Right renal cortex interstitium (tissue), 3 donors: ENCODE results near the gene SPATA24. TPM values are rescaled to one million over a fixed set of nuclear protein-coding genes. Genes with fewer than 3 reads are reported as not detected.
"Not testable (repeated sequence)": the region's sequence is repeated elsewhere in the genome, so short reads cannot be mapped to it uniquely, and the experiment has no call there.

ENCODE experiments used
- DNase-seq, 3 donors: peaks; one replicate each; pipeline ENCODE4 v3.0.0-alpha.2; 2013; ENCODE audit warnings: low read depth in 3 of 3, low spot score in 2 of 3
- polyA plus RNA-seq, 3 donors: library from polyadenylated mRNA; unstranded; fragments of 120-200 nt; gene quantifications; one replicate each; pipeline ENCODE4 v1.2.1, GENCODE V29; 2013; ENCODE audit not compliant: insufficient read length in 3 of 3

Gene SPATA24
- polyA plus RNA-seq, 3 donors, result 11.6 to 13.3 (median 12.7) TPM

DNA sequence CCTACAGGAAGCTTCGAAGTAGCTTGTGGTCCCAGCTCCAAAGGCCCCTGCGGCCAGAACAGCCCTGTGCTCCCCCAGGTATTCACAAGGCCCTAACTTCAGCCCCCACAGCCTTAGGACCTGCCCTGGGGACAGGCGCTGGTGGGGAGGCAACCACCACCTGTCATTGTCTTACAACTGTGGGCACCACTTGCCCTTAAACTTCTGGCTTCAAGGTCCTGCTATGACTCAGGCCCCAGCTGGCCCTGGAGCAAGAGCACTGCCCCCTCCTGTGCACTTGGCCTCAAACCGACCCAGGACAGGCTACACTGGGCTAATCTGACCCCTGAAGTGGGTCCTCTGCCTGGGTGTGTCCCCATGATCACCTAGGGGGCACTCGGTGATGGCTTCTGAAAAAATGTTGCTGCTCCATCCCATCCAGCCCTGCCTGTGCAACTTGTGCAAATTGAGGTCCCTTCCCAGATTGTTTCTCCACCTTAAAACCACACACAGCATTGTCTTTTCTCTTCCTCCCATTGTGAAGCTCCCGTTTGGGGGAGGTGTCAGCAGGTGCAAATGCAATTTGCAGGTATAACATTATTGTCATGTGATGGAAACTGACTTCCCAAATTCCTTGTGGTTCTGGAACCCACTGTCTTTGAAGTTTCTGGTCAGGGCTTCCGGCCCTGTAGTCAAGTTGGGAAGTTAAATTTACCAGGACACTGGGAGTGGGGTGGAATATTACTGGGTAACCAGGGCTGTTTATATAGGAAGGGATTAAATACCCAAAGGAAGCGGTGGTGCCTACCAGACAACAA lies 7.8 kb downstream of the SPATA24 start:
- DNase-seq, result no peak

DNA sequence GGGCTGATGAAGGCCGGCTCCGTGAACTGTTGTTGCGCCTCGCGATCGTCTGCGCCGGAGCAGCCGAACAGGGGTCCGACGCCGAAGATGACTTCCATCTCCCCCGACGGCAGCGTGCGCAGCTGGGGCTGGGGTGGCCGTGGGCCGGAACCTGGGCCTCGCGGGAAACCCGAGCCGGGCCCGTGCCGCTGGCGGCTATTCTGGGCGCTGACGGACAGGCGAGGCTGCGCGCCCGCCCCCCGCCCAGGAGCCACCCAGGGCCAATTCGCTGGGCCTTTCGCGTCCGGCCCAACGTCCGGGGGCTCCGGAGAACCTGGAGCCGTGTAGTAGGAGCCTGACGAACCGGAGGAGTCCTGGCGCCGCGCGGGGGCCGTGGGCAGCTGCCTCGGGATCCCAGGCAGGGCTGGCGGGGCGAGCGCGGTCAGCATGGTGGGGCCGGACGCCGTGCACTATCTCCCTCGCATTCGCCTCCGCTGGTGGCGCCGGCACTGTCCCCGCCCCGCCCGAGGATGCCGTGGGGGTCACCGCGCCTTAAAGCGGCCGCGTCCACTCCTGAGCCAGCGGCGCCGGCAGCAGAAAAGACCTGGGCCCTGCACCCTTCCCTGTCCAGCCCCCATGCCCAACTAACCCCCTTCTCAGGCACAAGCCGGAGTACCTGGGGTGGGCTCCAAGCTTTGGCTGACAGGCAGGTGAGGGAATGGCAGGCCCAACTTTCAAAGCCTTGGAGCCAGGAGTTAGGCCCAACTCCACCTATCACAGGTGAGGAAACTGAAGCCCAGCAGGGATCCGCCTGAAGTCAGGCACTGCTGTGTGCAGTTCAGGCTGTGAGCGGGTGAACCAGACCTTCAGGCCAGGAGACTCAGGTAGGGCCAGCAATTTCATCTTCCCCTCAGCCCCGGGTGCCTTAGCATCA lies 9.0 kb downstream of the SPATA24 start, which contains the start of gene PROB1:
Gene PROB1, minus strand, starts transcription at position 451 of the 913 bp plus-strand sequence. Its CDS starts 23 bp downstream, at position 428.
- no peak for DNase-seq

DNA sequence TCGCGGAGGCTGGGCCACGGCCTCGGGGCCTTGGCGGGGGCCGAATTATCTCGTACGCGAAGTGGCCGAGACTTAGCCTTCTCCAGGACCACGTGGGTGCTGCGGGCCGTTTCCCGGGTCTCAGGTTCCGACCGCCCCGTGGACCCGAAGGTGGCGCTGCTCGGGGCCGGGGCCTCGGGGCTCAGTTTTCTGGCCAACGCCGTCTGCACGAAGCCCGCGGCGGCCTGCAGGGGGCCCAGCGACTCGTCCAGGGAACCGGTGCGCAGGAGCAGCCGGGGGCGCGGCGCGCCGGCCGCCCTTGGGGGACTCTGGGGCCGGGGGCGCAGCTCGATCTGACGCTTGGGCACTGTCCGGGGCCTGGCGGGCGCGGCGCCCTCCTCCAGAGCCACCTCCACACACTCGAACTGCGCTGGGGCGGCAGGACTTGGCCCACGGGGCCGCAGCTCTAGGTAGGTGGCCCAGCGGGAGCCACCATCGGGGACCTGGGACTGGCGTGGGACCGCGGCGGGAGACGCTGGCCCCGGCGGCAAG lies 9.7 kb downstream of the SPATA24 start:
- no peak for DNase-seq

DNA sequence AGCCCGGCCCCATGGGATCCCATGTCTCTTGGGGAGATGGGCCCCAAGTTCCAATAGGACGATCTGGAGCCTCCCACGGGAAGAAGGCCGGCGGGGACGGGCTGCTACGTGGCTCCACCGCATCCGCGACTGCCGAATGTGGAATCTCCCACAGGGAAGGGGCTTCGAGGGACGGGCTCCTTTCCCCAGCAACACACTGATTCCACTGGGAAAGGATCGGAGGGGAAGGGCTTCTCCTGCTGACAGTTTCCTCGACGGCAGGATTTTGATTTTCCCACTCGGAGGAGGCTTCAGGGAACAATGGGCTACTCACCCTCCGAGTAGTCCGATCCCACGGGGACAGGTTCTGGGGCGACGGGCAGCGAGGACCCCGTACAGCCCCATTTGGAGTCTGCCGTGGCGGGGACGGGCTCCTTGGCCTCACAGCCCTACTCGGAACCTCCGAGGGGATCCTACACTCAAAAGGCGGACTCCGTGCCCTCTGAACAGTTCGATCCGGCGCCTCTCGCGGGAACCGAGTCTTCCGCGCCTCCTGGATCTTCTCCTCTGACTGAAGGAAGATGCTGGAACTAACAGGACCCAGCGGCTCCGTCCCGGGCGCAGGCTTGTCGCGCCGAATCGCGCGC lies 10.3 kb downstream of the SPATA24 start:
- no peak for DNase-seq

DNA sequence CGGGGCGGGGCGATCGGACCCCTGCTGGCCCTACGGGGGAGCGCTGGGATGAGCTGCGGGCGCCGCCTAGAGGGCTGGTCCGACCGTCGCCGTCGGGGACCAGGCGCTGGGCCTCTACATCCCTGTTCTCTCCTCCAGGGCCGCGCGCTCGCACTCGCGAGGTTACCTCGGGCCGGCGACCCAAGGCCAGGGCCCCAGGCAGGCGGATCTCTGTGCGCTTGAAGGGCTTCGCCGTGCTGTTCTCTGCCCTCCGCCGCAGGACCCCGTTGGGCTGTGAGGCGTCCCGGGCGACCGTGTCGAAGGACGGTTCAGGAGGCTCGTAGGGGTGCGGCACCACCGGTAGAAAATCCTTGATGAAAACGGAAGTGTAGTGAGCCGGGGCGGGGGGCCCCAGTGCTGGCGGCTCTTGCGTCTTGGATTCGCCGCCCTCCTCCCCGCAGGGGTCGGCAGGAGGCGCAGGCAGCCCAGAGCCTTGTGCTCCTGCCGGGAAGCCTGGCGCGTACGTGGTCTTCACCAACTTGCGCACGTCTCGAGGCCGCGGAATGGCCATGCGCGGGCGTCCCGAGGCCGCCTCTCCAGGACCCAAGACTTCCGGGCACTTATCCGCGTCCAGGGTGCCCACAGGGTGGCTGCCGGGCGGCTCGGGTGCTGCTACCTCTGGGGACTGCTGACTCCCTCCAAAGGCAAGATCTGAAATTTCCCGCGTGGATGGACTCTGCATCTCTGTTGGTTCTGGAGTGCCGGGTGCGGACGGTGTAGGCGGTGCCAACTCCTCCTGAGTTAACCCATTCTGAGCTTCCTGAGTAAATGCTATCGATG lies 11.0 kb downstream of the SPATA24 start:
- no peak for DNase-seq

DNA sequence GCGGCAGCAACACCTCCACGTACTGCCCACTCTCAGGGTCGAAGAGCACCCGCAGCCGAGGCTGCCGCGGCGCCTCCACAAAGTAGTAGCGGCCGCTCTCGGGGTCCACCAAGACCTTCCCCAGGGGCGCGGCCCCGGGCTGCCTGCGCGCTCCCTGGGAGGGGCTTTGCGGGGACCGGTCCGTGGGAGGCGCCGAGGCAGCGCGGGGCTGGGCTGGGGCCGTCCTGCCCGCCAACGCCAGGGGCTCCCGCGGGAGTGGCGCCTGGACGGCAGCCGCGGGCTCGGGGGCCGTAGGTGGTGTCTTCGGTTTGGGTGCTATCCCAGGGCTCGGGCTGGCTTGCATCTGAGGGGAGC lies 11.6 kb downstream of the SPATA24 start:
- no peak for DNase-seq

DNA sequence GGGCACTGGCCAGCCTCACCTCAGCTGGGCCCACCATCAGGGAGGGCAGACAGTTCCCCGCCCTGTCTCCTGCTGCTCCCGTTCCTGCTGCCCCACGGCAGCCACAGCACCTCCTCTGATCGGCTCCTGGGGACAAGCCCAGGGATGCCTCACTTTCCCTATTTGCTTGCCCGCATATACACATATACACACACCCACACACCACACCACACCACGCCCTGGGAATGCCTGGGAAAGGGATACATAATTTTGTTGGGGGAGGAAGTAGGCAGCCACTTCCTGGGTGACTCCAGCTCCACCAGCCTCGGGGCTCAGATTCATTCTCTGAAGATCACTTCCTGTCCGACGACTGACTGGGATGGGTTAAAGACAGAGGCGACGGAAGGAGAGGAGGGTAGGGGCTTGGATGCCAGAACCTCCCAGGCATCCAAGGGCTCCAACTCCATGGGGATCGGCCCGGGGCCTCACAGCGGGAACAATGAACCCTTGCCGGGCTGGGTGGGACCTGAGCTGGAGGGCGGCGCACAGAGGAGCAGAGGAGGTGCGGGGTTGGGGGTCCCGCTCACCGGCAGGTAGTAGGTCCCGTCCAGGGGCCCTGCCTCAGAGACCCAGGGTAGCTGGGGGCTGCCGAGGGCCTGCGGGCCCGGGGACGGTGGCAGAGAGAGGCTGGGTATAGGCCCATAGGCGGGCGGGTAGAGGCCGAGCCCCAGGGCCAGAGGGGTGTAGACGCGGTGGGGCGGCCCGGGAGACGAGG lies 12.1 kb downstream of the SPATA24 start:
- DNase-seq, result no peak

DNA sequence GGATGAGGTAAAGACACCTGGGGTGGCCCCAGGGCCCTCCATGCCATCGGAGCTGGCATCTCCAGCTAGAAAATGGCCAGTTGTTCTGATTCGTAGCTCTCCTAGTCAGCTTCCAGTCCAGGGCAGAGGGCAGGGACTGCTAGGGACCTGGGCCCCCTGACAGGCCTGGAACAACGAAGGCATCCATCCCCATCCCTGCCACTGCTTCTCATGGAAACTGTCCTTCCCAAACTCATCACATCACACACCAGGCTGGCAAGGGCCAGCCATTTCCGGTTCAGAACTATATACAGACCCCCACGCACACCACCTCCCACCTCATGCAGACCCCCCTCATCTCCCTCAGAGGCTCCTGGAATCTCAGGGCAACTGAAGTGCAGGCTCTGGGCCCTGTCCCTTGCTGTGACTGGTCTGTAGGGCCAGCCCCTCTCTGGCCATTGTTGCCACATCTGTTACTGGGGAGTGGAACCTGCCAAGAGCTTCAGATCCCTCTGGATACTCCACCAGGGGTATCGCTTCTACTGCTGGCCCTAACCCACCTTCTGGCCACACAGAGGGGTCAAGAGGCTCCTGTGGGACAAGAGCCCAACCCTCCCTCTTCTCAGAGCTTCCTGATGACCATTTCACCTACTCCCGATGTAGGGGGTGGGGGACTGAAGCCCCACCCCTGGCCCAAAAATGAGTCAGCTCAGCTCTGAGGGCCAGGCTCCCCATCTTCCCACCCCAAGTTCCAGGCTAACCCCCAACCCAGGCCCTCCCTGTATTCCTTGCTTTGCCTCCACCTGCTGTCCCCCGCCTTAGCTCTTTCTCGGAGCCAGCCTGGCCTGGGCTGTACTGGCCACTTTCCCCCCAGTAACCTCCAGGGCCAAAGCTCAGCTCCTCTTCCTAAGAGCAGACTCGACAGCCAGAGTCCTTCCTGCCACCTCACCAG lies 13.0 kb downstream of the SPATA24 start:
- no peak for DNase-seq

DNA sequence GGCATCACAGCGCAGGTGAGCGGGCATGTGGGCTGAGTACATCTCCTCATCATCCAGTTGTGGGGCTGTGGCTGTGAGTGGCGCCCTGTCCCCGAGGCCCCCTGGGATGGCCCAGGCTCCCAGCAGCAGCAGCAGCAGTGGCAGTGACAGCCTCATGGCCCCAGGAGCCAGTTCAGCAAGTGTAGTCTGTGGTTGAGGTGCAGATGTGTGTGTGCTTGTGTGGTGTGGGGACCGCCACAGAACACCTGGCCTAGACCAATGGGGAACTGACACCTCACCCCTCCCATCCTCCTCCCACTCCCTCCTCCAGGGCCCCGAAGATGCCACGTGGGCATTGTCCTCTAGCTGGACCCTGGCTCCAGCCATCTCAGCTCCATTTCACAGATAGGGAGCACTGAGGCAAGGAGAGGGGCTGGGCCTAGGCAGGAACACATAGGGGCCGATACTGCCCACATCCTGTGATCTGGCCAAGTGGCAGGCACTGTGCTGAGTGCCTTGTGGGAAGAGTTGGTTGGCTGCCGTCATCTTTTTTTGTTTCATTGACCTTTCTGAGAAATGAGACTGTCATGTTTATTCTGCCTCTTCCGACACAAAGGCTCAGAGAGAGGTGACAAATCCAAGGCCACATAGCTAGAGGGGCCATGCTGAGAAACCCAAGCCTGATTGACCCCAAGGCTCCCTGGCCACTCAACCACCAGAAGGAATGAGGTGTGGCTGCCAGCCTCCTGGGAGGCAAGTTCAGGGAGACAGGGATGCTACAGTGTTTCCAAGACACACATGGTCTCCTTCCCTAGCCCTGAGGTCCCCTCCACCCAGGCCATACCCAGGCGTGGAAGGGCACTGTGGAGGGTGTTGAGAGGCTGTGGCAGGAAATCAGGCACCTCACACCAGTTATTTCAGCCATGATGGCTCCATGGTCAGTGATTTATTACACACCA lies 13.9 kb downstream of the SPATA24 start, which contains the start of gene MZB1:
Gene MZB1, minus strand, starts transcription at position 213 of the 938 bp plus-strand sequence. Its CDS starts 57 bp downstream, at position 156.
- no peak for DNase-seq

DNA sequence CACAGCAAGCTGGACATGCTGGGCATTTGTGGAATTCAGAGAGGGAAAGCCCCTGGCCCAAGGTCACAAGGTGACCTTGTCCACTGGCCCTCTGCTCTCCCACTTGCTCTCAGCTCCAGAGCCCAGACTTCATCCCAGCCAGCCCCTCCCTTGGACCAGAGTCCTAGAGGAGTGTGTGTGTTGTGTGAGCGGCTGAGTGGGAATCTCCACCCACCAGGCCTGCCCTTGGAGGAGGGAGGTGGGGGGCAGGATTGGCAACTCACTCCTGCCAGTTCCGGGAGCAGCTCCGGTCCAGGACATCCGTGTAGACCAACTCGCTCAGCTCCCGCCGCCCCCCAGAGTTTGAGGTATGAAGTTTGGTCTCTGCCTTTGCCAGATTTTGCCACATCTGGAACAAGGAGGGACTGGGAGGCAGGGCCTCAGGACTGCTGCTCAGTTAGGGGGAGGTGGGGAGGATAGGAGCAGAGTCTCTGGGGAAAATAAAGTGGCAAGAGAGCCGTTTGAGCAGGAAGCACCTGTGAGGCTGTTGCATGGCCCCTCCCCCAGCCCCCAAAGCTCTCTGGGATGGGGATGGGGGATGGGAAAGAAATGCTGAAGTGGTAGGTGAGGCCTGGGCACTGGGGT lies 15.6 kb downstream of the SPATA24 start:
- DNase-seq, result no peak

DNA sequence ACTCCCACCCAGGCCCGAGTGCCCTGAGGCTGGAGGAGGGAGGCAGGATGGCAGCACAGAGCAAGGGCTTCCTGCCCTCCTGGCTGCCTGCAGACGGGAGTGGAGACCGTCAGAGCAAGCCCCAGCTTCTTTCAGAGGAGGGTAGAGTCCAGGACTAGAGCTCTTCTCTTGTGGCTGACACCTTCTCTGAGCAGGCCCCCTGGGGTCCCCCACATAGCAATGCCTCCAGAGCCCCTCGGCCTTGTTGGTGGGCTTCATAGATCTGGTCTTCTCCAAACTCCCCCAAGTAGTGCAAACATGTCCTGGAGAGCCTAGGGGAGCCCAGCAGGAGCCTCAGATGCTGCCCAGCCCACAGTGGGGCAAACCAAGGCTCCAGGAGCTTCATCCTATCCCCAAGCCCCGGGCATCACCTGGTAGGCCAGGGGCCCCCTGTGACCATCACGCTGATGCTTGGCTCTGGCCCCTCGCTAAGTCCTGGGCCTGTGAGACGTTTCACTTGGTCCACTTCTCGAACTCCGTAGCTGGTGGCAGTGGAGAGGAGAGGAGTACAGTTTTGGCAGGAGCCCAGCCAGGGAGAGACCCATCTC lies 16.2 kb downstream of the SPATA24 start:
- no peak for DNase-seq

DNA sequence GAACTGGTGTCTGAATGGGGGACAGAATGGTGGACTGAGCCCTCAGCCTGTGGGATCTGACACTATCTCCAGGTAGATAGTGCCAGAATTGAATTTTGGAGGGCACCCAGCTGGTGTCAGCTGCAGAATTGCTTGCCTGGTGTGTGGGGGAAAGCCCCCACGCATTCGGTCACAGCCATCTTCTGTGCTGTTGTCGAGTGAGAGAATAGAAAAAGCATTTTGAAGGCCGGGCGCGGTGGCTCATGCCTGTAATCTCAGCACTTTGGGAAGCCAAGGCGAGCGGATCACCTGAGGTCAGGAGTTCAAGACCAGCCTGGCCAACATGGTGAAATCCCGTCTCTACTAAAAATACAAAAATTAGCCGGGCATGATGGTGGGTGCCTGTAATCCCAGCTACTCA lies 16.9 kb downstream of the SPATA24 start:
- DNase-seq, result not testable (repeated sequence)

DNA sequence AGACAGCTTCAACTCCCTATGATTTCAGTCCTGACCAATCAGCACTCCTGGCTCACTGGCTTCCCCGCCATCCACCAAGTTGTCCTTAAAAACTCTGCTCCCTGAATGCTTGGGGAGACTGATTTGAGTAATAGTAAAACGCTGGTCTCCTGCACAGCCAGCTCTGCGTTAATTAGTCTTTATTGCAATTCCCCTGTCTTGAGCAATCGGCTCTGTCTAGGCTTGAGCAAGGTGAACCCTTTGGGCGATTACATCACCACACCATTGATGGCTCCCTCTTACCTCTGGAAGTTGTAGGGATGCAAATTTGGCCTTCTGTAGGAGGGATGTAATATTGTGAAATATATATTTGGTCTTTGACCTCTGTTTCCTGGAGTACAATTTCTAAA lies 17.8 kb downstream of the SPATA24 start:
- no peak for DNase-seq

DNA sequence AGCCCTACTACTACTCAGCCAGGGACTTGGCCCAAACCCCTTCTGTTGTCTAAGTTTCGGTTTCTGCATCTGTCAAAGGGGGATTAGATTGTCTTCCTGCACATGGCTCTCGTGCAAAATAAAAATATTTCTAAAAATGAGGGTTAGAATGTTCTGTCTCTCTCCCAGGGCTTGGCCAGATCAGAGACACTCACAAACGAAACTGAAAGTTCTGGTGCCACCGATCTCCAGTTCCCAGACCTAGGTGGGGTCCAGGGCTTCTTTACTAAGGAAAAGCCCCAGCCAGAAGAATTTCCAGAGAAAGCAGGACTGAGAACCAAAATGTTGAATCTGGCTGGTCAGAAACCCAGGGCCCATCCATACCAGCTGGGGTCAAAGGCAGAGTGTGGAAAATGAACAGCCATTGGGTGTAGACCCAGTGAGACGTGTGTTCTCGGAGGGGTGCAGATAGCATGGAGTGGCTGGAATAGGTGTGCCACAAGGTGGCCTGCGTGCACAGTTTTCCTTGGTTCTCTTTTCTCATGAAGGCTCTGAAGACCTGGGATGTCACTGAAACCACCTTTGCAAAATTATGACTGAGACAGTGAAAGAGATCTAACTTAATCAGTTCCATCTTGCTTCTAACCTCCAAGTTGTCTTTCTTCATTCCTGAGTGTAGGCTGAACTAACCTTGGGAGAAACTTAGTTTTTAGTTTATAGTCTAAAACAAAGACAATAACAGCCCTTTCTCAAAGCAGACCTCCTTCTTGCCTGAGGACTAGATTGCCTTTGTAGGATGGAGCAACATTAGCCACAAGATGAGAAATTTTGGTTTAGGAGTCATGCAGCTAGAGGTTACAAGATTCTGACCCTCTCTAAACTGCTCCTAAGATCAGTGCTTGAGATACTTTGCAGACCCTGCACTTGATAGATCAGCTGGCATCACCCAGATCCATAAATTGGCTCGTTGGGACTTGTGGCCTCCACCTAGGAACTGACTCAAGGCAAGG lies 18.5 kb downstream of the SPATA24 start:
- DNase-seq, result no peak

DNA sequence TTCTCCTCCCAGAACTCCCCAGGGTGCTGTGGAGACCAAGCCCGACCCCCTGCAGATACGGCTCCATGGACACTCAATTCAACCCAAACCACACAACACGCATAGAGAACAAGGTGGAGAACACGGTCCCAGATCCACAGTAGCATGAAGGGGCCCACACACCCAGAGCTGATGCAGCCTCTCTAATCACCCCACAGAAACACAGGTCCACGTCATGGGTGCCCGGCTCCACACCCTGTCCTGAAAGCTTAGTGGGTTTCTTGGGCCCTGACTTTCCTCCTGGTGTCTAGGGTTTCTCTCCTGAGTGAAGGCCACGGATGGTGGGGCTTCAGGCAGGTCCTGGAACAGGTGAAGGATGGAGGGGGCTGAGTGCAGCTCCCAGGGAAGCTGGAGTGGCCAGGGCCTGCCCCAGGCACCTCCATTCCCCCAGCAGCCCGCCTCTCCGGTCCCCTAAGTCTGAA lies 19.3 kb downstream of the SPATA24 start:
- DNase-seq, result no peak
